Right renal pelvis (tissue), 4 donors: ENCODE data around the gene LRP1-AS. TPM values are rescaled to one million over a fixed set of nuclear protein-coding genes. Genes with fewer than 3 reads are reported as not detected.

ENCODE experiments used
- DNase-seq, 4 donors: peaks; one replicate each; pipeline ENCODE4 v3.0.0-alpha.2; 2013; ENCODE audit warnings: low read depth in 4 of 4, low spot score in 3 of 4, missing footprints in 1 of 4
- polyA plus RNA-seq, 4 donors: library from polyadenylated mRNA; unstranded; fragments of 120-200 nt; gene quantifications; one replicate each; pipeline ENCODE4 v1.2.1, GENCODE V29; 2013; ENCODE audit not compliant: insufficient read length in 4 of 4

Gene LRP1-AS
- polyA plus RNA-seq, 4 donors, result 0.18 TPM; not detected in 3

- DNase-seq, result no peak
Measured at GRCh38 chr12:57181072-57181471, 33.7 kb upstream of the LRP1-AS start.

DNA sequence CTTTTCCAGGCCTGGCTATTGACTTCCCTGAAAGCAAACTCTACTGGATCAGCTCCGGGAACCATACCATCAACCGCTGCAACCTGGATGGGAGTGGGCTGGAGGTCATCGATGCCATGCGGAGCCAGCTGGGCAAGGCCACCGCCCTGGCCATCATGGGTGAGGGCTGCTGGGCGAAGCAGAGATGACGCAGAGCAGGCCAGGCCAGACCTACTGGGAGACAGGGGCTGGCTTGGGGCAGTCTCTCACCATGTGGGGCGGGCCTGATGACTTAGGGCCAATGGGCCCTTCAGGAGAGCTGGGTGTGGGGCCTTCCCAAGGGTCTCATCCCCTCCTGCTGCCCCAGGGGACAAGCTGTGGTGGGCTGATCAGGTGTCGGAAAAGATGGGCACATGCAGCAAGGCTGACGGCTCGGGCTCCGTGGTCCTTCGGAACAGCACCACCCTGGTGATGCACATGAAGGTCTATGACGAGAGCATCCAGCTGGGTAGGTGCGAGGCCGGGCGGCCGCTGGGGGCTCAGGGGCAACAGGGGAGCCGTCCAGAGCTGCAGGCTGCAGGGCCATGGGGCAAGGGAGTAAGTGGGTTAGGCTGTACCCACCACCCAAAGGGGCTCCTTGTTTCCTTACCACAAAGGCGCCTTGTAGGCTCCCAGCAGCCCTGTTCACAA, 33.0 kb upstream of the LRP1-AS start:
- DNase-seq, result no peak

GRCh38 chr12:57179331-57180086, 32.1 kb upstream of the LRP1-AS start:
- no peak for DNase-seq

DNA sequence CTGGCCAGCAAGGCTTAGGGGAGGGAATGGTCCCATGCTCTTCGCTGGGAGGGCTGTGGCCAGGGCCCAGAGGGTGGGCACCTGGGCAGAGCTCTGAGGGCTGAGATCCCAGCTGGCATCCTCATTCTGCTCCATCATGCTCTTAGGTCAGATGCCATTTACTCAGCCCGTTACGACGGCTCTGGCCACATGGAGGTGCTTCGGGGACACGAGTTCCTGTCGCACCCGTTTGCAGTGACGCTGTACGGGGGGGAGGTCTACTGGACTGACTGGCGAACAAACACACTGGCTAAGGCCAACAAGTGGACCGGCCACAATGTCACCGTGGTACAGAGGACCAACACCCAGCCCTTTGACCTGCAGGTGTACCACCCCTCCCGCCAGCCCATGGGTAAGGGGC, 30.8 kb upstream of the LRP1-AS start:
- no peak for DNase-seq

GRCh38 chr12:57177354-57177753, 29.9 kb upstream of the LRP1-AS start:
- no peak for DNase-seq

GRCh38 chr12:57176846-57177245, 29.4 kb upstream of the LRP1-AS start:
- DNase-seq, result no peak

- no peak for DNase-seq
Measured at GRCh38 chr12:57176139-57176477, 28.7 kb upstream of the LRP1-AS start.

GRCh38 chr12:57175428-57176138, 28.2 kb upstream of the LRP1-AS start:
- peak; percentile 27 to 38 (median 34) for DNase-seq

DNA sequence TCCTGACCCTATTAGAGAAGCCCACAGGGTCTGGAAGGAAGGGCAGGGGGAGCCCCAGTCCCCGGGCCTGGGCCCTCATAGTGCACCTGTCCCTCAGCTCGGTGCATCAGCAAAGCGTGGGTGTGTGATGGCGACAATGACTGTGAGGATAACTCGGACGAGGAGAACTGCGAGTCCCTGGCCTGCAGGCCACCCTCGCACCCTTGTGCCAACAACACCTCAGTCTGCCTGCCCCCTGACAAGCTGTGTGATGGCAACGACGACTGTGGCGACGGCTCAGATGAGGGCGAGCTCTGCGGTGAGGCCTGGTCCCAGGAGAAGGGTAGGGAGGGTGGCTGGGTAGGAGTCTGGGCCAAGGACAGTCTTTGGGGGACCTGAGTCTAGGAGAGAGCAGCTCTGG, 26.3 kb upstream of the LRP1-AS start:
- DNase-seq, result no peak

GRCh38 chr12:57173089-57173488, 25.7 kb upstream of the LRP1-AS start:
- DNase-seq, result no peak

DNA sequence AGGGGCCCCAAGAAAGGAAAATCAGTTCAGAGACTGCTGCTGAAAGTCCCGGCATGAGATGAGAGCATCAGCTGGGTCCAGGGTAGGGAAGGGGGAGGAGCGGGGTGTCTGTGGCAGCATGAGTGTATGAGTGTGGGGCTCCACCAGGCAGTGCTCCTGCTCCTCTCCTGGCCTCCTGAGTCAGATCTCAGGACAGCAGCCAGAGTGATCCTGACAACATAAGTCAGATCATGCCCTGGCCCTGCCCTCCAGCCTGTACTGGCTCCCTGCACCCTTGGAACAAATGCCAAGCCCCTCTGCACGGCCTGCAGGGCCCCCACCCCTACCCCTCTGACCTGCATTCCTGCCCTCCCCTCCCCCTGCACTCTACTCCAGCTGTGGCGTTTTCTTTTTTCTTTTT, 24.2 kb upstream of the LRP1-AS start:
- no peak for DNase-seq

- no peak for DNase-seq
Measured at GRCh38 chr12:57170927-57171326, 23.5 kb upstream of the LRP1-AS start.

DNA sequence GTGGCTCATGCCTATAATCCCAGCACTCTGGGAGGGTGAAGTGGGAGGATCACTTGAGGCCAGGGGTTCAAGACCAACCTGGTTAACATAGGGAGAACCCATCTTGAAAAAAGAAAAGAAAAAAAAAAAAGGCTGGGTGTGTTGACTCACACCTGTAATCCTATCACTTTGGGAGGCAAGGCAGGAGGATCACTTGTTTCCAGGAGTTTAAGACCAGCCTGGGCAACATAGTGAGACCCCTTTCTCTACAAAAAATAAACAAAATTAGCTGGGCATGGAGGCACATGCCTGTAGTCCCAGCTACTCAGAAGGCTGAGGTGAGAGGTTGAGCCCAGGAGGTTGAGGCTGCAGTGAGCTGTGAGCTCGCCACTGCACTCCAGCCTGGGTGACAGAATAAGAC, 23.0 kb upstream of the LRP1-AS start:
- no peak for DNase-seq

- DNase-seq, result no peak
Measured at GRCh38 chr12:57169969-57170368, 22.6 kb upstream of the LRP1-AS start.

DNA sequence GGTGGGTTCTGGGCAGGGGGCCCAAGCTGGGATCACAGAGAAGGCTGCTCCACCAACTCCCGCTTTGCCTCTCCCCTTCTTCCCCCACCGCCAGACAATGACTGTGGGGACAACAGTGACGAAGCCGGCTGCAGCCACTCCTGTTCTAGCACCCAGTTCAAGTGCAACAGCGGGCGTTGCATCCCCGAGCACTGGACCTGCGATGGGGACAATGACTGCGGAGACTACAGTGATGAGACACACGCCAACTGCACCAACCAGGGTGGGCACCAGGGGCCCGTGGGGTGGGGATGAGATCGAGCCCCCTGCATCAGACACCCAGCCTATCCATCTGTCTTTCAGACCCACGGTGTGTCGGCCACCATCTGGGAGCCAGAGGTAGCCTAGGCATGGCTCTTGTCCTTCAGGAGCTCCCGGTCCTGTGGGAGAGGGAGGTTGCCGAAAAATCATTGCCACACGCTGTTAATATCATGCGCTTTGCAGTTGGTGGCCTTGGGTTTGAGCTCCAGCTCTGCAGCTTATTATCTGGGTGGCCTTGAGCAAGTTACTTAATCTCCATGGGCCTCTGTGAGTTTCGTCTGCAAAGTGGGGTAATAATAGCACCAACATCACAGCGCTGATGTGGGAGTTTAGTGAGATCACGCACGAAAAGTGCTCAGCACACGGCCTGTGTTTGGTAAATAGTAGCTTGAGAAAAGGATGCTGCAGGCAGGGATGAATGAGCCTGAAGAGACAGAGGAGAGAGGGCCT, 21.8 kb upstream of the LRP1-AS start:
- no peak for DNase-seq

- no peak for DNase-seq
Measured at GRCh38 chr12:57168058-57168457, 20.6 kb upstream of the LRP1-AS start.

- DNase-seq, result no peak
Measured at GRCh38 chr12:57166971-57167371, 19.6 kb upstream of the LRP1-AS start.

DNA sequence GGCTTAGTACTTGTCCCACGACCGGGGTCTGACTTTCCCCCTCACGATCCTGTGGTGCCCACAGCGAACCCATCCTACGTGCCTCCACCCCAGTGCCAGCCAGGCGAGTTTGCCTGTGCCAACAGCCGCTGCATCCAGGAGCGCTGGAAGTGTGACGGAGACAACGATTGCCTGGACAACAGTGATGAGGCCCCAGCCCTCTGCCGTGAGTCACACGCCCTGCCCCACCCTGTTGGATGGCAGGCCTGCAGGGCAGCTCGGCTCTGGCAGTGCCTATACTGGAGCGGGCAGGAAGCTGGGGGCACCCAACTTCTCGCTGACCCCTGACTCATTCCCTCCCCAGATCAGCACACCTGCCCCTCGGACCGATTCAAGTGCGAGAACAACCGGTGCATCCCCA, 18.3 kb upstream of the LRP1-AS start:
- no peak for DNase-seq

GRCh38 chr12:57164966-57165625, 17.7 kb upstream of the LRP1-AS start:
- DNase-seq, result no peak

- no peak for DNase-seq
Measured at GRCh38 chr12:57164454-57164853, 17.0 kb upstream of the LRP1-AS start.
